IPS DF 6.9 (cell line): Measurements from ENCODE around the gene FCRL6.

Experiments used
- DNase-seq: peaks from one replicate; pipeline ENCODE4 v3.0.0-alpha.2; 2013; ENCODE audit warnings: low read depth, low spot score
- H3K27ac ChIP-seq: one replicate; pipeline ENCODE4 v1.5.1; 2013; ENCODE audit warnings: low read length, control low read depth
- H3K27me3 ChIP-seq: 2 replicates; pipeline ENCODE4 v1.6.1; 2013; ENCODE audit warnings: mild to moderate bottlenecking, low read length; ENCODE audit not compliant: control insufficient read depth, insufficient read depth
- H3K36me3 ChIP-seq: 2 replicates; pipeline ENCODE4 v1.6.1; 2013; ENCODE audit warnings: low read length; ENCODE audit not compliant: control insufficient read depth, insufficient read depth
- H3K4me1 ChIP-seq: 2 replicates; pipeline ENCODE4 v1.6.1; 2013; ENCODE audit warnings: low read length; ENCODE audit not compliant: control insufficient read depth, insufficient read depth
- H3K4me3 ChIP-seq: 2 replicates; pipeline ENCODE4 v1.5.1; 2013; ENCODE audit warnings: mild to moderate bottlenecking, low read length
- H3K9me3 ChIP-seq: 2 replicates; pipeline ENCODE4 v1.6.1; 2013; ENCODE audit warnings: low read length, inconsistent platforms; ENCODE audit not compliant: control insufficient read depth, insufficient read depth
- WGBS: extraction: QIAGEN DNeasy Blood & Tissue Kit; methylation state at CpG from one replicate; pipeline ENCODE4 v1.1.7; 2013; ENCODE audit warnings: mixed read lengths, missing lambda C conversion rate; ENCODE audit not compliant: insufficient read length, insufficient coverage; 5-methylcytosine and 5-hydroxymethylcytosine counted together

The FCRL6 gene

DNA sequence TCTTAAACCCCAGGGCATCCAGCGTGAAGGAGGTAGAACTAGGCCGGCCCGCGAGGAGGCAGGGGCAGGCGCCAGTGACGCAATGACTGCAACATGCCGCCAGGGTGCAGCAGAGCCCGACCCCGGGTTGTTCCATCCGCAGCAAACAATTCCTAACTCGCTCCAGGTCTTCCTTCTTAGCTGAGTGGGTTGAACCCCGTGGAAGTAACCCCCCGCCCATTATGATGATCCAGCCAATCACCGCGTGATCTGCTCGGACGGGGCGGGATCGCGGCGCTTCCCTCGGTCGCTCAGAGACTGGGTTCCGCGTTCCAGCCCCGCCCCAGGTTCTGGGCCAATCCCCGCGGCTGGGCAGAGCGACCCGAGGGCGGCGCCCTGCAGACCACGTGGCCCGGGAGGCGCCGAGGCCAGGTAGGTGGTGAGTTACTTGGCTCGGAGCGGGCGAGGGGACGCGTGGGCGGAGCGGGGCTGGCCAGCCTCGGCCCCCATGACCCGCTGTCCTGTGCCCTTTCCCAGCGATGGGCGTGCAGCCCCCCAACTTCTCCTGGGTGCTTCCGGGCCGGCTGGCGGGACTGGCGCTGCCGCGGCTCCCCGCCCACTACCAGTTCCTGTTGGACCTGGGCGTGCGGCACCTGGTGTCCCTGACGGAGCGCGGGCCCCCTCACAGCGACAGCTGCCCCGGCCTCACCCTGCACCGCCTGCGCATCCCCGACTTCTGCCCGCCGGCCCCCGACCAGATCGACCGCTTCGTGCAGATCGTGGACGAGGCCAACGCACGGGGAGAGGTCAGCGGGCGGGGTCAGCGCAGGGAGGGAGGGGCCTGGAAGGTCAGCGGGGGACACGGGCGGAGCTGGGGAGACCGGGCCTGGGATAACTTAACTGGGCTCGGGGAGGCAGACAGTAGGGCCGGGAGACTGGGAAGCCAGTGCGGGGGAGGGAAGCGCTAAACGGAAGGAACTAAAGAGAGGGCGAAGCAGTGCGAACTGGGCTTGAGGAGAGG, 21.3 kb upstream of the FCRL6 start, which contains the start of gene DUSP23:
DUSP23 (plus strand) TSS at position 380 of the 1,000 bp plus-strand sequence; CDS start at position 519, 139 bp downstream.
- Histone ChIP-seq H3K4me1 (peaks cover 5% of the 10 kb centered on the region), H3K9me3 (no peaks in the 10 kb centered on the region), H3K4me3 (peak within 1 kb of the TSS; percentile 54; the same call in 1 of the 2 replicates), H3K27me3 (no peaks in the 10 kb centered on the region), H3K27ac (no peak within 1 kb of the TSS), H3K36me3 (no peaks in the 10 kb centered on the region)
- peak; percentile 90 for DNase-seq
- no CpG with 5 or more reads among the region's 88 CpGs for whole genome bisulfite sequencing

- Histone ChIP-seq H3K27ac (no peak overlapping the region), H3K36me3 (no peaks in the 10 kb centered on the region), H3K4me3 (no peak overlapping the region), H3K9me3 (no peaks in the 10 kb centered on the region), H3K4me1 (peaks cover 5% of the 10 kb centered on the region), H3K27me3 (no peaks in the 10 kb centered on the region)
- no peak for DNase-seq
- WGBS, result no CpG with 5 or more reads among the region's 12 CpGs
Observed at GRCh38 chr1:159781992-159782391, 20.2 kb upstream of the FCRL6 start.

DNA sequence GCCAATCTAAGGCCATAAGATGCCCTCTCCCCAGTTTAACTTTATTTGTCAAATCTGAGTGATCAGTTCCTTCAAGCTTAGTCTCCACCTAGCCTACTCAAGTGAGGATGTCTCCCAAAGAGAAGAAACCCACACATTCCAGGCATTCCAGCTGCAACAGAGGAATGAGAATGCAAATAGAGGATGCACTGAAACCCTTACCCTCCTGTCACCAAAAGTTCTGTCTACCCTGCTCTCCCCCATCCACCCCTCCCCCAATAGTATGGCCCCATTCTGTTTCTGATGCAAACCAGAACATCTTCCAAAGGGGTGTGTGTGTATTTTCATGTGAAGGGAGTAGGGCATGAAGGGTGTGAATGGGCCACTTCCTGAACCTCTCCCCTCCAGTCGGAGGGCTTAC, 18.4 kb upstream of the FCRL6 start:
- no peak overlapping the region for H3K4me3 ChIP-seq
- no peaks in the 10 kb centered on the region for H3K9me3 ChIP-seq
- H3K4me1 ChIP-seq, result peaks cover 5% of the 10 kb centered on the region
- no CpG with 5 or more reads among the region's 1 CpG for WGBS
- no peaks in the 10 kb centered on the region for H3K36me3 ChIP-seq
- DNase-seq, result no peak
- H3K27me3 ChIP-seq, result no peaks in the 10 kb centered on the region
- no peak overlapping the region for H3K27ac ChIP-seq

DNA sequence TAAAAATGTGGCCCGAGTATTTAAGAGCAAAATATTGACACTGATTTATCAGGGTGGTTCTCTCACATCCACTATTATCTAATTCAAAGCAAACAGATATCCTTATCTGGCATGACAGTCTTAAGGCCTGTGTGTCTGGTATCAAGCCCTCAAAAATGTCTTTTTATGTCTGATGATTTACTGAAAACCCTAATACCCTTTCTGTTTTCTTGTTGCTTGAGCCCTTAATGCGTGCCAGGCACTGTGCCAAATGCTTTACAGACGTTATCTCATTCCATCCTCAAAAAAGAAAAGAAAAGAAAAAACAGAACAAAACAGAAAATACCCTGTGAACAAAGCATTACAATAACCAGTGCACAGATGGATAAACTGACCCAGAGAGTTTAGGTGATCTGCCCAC, 15.7 kb upstream of the FCRL6 start:
- Histone ChIP-seq H3K4me1 (peaks cover 6% of the 10 kb centered on the region), H3K27ac (no peak overlapping the region), H3K9me3 (no peaks in the 10 kb centered on the region), H3K4me3 (no peak overlapping the region), H3K27me3 (no peaks in the 10 kb centered on the region), H3K36me3 (no peaks in the 10 kb centered on the region)
- no CpG with 5 or more reads among the region's 3 CpGs for WGBS
- no peak for DNase-seq

GRCh38 chr1:159786966-159787365, 15.2 kb upstream of the FCRL6 start:
- Histone ChIP-seq H3K27ac (no peak overlapping the region), H3K27me3 (no peaks in the 10 kb centered on the region), H3K9me3 (no peaks in the 10 kb centered on the region), H3K4me3 (no peak overlapping the region), H3K4me1 (peaks cover 6% of the 10 kb centered on the region), H3K36me3 (no peaks in the 10 kb centered on the region)
- WGBS, result no CpG with 5 or more reads among the region's 3 CpGs
- DNase-seq, result no peak

GRCh38 chr1:159790237-159790917, 11.8 kb upstream of the FCRL6 start:
- WGBS, result no CpG with 5 or more reads among the region's 2 CpGs
- Histone ChIP-seq H3K36me3 (no peaks in the 10 kb centered on the region), H3K4me3 (no peak overlapping the region), H3K9me3 (no peaks in the 10 kb centered on the region), H3K27me3 (no peaks in the 10 kb centered on the region), H3K4me1 (peaks cover 3% of the 10 kb centered on the region; the same call in 1 of the 2 replicates), H3K27ac (no peak overlapping the region)
- no peak for DNase-seq

- Histone ChIP-seq H3K36me3 (no peaks in the 10 kb centered on the region), H3K9me3 (no peaks in the 10 kb centered on the region), H3K4me1 (peaks cover 3% of the 10 kb centered on the region; the same call in 1 of the 2 replicates), H3K27ac (no peak overlapping the region), H3K4me3 (no peak overlapping the region), H3K27me3 (no peaks in the 10 kb centered on the region)
- no CpG with 5 or more reads among the region's 3 CpGs for WGBS
- DNase-seq, result no peak
Observed at GRCh38 chr1:159791031-159791430, 11.1 kb upstream of the FCRL6 start.

GRCh38 chr1:159791461-159791860, 10.7 kb upstream of the FCRL6 start:
- no peaks in the 10 kb centered on the region for H3K27me3 ChIP-seq
- no CpG with 5 or more reads among the region's 3 CpGs for WGBS
- no peak for DNase-seq

GRCh38 chr1:159795534-159795933, 6.6 kb upstream of the FCRL6 start:
- no peaks in the 10 kb centered on the region for H3K9me3 ChIP-seq
- peaks cover 2% of the 10 kb centered on the region; the same call in 1 of the 2 replicates for H3K4me1 ChIP-seq
- no peak overlapping the region for H3K27ac ChIP-seq
- no peaks in the 10 kb centered on the region for H3K27me3 ChIP-seq
- H3K4me3 ChIP-seq, result no peak overlapping the region
- no peak for DNase-seq
- no peaks in the 10 kb centered on the region for H3K36me3 ChIP-seq
- WGBS, result no CpG with 5 or more reads among the region's 5 CpGs

More at GRCh38 chr1:159791461-159791860, 10.7 kb upstream of the FCRL6 start:
- peaks cover 3% of the 10 kb centered on the region; the same call in 1 of the 2 replicates for H3K4me1 ChIP-seq
- H3K9me3 ChIP-seq, result no peaks in the 10 kb centered on the region
- H3K4me3 ChIP-seq, result no peak overlapping the region
- H3K36me3 ChIP-seq, result no peaks in the 10 kb centered on the region
- H3K27ac ChIP-seq, result no peak overlapping the region

DNA sequence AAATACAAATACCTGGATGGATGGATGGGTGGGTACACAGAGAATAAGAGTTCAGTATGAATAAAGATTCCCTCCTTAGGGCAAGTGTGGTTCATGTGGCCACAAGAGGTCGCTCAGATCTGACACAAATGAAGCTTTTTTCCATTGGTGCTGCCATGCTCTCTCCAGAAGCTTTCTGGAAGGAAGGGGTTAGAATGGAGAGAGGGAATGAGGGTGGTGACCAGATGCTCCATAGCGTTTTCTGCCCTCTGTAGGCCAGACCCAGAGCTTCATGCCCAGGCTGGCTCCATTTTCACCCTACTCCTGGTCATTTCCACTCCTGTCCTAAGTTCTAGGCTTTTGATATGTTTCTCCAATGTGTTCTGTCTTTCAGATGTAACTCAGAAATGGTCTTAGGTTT, 3.3 kb upstream of the FCRL6 start:
- H3K4me1 ChIP-seq, result no peaks in the 10 kb centered on the region

More for the DNA sequence above, 3.3 kb upstream of the FCRL6 start:
- no peak for DNase-seq
- Histone ChIP-seq H3K9me3 (no peaks in the 10 kb centered on the region), H3K4me3 (no peak overlapping the region), H3K36me3 (no peaks in the 10 kb centered on the region), H3K27ac (no peak overlapping the region), H3K27me3 (no peaks in the 10 kb centered on the region)
- no CpG with 5 or more reads among the region's 2 CpGs for WGBS
